ENCODE data around the gene GABBR1. TPM values are rescaled to one million over a fixed set of nuclear protein-coding genes. Genes with fewer than 3 reads are reported as not detected.

Gene GABBR1
- total and polyA plus RNA-seq, 2 donors (not counting 1 experiment from before 2014, with no cell fraction given), result 198 to 241 TPM

DNA sequence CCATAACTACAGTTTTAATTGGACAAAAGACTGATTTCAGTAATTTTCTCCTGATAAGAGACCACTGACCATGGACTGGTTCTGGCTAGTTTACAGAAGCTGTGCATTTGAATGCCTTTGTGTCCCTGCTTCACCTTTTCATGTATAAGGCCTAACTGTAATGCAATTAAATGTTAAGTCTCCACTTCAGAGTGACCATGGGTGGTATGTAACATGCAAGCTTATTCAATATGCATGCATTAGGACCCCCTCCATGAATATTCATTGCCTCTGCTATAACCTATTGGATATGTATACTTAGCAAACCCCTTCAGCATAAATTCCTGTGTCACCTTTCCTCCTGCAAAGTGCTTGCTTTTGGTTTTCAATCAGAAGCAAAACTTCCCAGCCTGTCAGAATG is 75.7 kb downstream of the GABBR1 start:
- no peaks in the 10 kb centered on the region for H4K20me1 ChIP-seq (ENCODE audit: control insufficient read depth, insufficient read depth, low read length, poor library complexity, severe bottlenecking)
- no peaks in the 10 kb centered on the region for H3K36me3 ChIP-seq (replicated peaks in 1 of 2; ENCODE audit: control extremely low read depth in 1 of 2, control insufficient read depth in 1 of 2, extremely low read depth in 1 of 2, insufficient read depth in 2 of 2, low read length in 1 of 2)
- H3K4me1 ChIP-seq (ENCODE audit: control insufficient read depth in 2 of 2, insufficient read depth in 2 of 2, low read length in 2 of 2), result peaks cover 15 to 20% of the 10 kb centered on the region in 2 donors
- H2AFZ ChIP-seq (ENCODE audit: insufficient read depth, low read depth, low read length, poor library complexity, severe bottlenecking), result no peak overlapping the region
- TF ChIP-seq, protein P1, sequence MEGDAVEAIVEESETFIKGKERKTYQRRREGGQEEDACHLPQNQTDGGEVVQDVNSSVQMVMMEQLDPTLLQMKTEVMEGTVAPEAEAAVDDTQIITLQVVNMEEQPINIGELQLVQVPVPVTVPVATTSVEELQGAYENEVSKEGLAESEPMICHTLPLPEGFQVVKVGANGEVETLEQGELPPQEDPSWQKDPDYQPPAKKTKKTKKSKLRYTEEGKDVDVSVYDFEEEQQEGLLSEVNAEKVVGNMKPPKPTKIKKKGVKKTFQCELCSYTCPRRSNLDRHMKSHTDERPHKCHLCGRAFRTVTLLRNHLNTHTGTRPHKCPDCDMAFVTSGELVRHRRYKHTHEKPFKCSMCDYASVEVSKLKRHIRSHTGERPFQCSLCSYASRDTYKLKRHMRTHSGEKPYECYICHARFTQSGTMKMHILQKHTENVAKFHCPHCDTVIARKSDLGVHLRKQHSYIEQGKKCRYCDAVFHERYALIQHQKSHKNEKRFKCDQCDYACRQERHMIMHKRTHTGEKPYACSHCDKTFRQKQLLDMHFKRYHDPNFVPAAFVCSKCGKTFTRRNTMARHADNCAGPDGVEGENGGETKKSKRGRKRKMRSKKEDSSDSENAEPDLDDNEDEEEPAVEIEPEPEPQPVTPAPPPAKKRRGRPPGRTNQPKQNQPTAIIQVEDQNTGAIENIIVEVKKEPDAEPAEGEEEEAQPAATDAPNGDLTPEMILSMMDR (IDR thresholded peaks at IDR 0.05), result no peak
- no peak for TF ChIP-seq EZH2 (IDR thresholded peaks at IDR 0.05; ENCODE audit: borderline replicate concordance, insufficient read depth, low read depth, low read length, poor library complexity, severe bottlenecking)
- H3K27me3 ChIP-seq (replicated peaks in 1 of 4; ENCODE audit: control extremely low read depth in 1 of 4, control insufficient read depth in 3 of 4, insufficient read depth in 4 of 4, low read length in 3 of 4), result peaks cover 0 to 36% (median 23%) of the 10 kb centered on the region in 4 experiments
- ChIA-PET POLR2A (no interaction called here), CTCF (no interaction called here)
- no peak overlapping the region for H3K27ac ChIP-seq (ENCODE audit: low read length in 2 of 2)
- H3K9me3 ChIP-seq (ENCODE audit: control extremely low read depth in 1 of 3, control insufficient read depth in 2 of 3, insufficient read depth in 1 of 3, low read length in 2 of 3), result peaks cover 0 to 7% (median 0%) of the 10 kb centered on the region in 3 donors
- H3K9ac ChIP-seq (ENCODE audit: low read length), result no peak overlapping the region
- H3K9me3 Mint-ChIP-seq (ENCODE audit: insufficient read depth), result no peaks in the 10 kb centered on the region
- H3K4me3 ChIP-seq (ENCODE audit: control extremely low read depth in 1 of 5, extremely low read depth in 1 of 5, insufficient read depth in 1 of 5, low read depth in 2 of 5, low read length in 4 of 5), result no peak overlapping the region
- no peak overlapping the region for H3K4me2 ChIP-seq (replicated peaks; ENCODE audit: low read depth, low read length, poor library complexity, severe bottlenecking)
- no peak overlapping the region for H3K4me3 Mint-ChIP-seq
- no peak overlapping the region for H3K27ac Mint-ChIP-seq
- DNase-seq, result no peak
- H3K4me1 Mint-ChIP-seq, result peaks cover 17% of the 10 kb centered on the region
- H3K79me2 ChIP-seq (ENCODE audit: control insufficient read depth, insufficient read depth, low read length), result no peaks in the 10 kb centered on the region
- no peak for ATAC-seq (ENCODE audit: low read depth)
- intact Hi-C loops (cut with micrococcal nuclease), result no loop called here
- H3K27me3 Mint-ChIP-seq, result peaks cover 52% of the 10 kb centered on the region

DNA sequence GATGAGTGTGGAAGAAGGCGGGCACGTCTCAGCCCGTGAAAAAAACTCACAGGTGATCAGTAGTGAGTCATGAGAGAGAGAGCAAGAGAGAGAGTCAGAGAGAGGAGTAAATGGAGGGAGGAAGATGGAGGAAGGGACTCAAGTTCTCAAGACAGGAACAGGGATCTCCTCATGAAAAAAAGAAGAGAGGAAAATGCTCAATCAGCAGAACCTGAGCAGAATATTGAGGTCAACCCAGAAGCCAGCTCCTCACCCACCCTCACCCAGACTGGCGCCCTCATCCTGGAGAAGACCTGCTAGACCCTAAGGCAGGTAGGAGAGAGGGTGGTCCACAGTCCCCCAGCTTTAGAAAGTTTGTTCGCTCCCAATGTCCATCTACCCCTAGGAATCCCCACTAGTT is 78.2 kb downstream of the GABBR1 start:
- POLR2A ChIA-PET, result no interaction called here
- no peak overlapping the region for H3K4me3 Mint-ChIP-seq
- Histone ChIP-seq H3K36me3 (replicated peaks in 1 of 2; ENCODE audit: control extremely low read depth in 1 of 2, control insufficient read depth in 1 of 2, extremely low read depth in 1 of 2, insufficient read depth in 2 of 2, low read length in 1 of 2) (no peaks in the 10 kb centered on the region), H3K4me1 (ENCODE audit: control insufficient read depth in 2 of 2, insufficient read depth in 2 of 2, low read length in 2 of 2) (peaks cover 15 to 20% of the 10 kb centered on the region in 2 donors), H3K4me3 (ENCODE audit: control extremely low read depth in 1 of 5, extremely low read depth in 1 of 5, insufficient read depth in 1 of 5, low read depth in 2 of 5, low read length in 4 of 5) (no peak overlapping the region), H3K27me3 (replicated peaks in 1 of 4; ENCODE audit: control extremely low read depth in 1 of 4, control insufficient read depth in 3 of 4, insufficient read depth in 4 of 4, low read length in 3 of 4) (peaks cover 0 to 36% (median 22%) of the 10 kb centered on the region in 4 experiments), H3K4me2 (replicated peaks; ENCODE audit: low read depth, low read length, poor library complexity, severe bottlenecking) (no peak overlapping the region), H3K9me3 (ENCODE audit: control extremely low read depth in 1 of 3, control insufficient read depth in 2 of 3, insufficient read depth in 1 of 3, low read length in 2 of 3) (peaks cover 0 to 7% (median 0%) of the 10 kb centered on the region in 3 donors), H2AFZ (ENCODE audit: insufficient read depth, low read depth, low read length, poor library complexity, severe bottlenecking) (no peak overlapping the region), H4K20me1 (ENCODE audit: control insufficient read depth, insufficient read depth, low read length, poor library complexity, severe bottlenecking) (no peaks in the 10 kb centered on the region), H3K27ac (ENCODE audit: low read length in 2 of 2) (no peak overlapping the region), H3K79me2 (ENCODE audit: control insufficient read depth, insufficient read depth, low read length) (no peaks in the 10 kb centered on the region), H3K9ac (ENCODE audit: low read length) (no peak overlapping the region)
- H3K27me3 Mint-ChIP-seq, result peaks cover 39% of the 10 kb centered on the region
- TF ChIP-seq, protein P1 (IDR thresholded peaks at IDR 0.05), result no peak
- no peak for TF ChIP-seq EZH2 (IDR thresholded peaks at IDR 0.05; ENCODE audit: borderline replicate concordance, insufficient read depth, low read depth, low read length, poor library complexity, severe bottlenecking)
- H3K4me1 Mint-ChIP-seq, result peaks cover 17% of the 10 kb centered on the region
- CTCF ChIA-PET, result no interaction called here
- intact Hi-C loops (cut with micrococcal nuclease), result loop anchor here (5.0 kb wide), 1 partner anchor 73 kb away; no protein-coding TSS in a partner anchor
- ATAC-seq (ENCODE audit: low read depth) (no peak), DNase-seq (no peak)
- H3K27ac Mint-ChIP-seq, result no peak overlapping the region
- H3K9me3 Mint-ChIP-seq (ENCODE audit: insufficient read depth), result no peaks in the 10 kb centered on the region
- WGBS (ENCODE audit: insufficient coverage), result 86% methylated on average over 5 of the region's 5 CpGs
